Stimulated activated naive CD8-positive, alpha-beta T cell treated with anti-CD3 and anti-CD28 coated beads, Interleukin-15, amount 100 ng/mL, for 72 hours (primary cell): ENCODE results near the gene SNX22.
"Not testable (repeated sequence)": the region's sequence is repeated elsewhere in the genome, so short reads cannot be mapped to it uniquely, and the experiment has no call there.

ENCODE experiments used
- ATAC-seq: fragments of 150-1000 bp; cut with Tn5 transposase; 2 replicates; pipeline ENCODE4 v1.10.0; 2021; ENCODE audit warnings: mild to moderate bottlenecking, moderate library complexity
- DNase-seq, 2 donors: peaks; one replicate each; pipeline ENCODE4 v3.0.0; 2021 to 2022
- H3K27ac Mint-ChIP-seq, 2 donors: one replicate each; pipeline ENCODE4 v1.8.0; 2022; ENCODE audit warnings: mild to moderate bottlenecking in 2 of 2, mixed read lengths in 2 of 2, moderate library complexity in 2 of 2
- H3K27me3 Mint-ChIP-seq: one replicate; pipeline ENCODE4 v1.8.0; 2022; ENCODE audit warnings: mixed read lengths
- H3K4me1 Mint-ChIP-seq: one replicate; pipeline ENCODE4 v1.8.0; 2022; ENCODE audit warnings: mild to moderate bottlenecking, mixed read lengths
- H3K4me3 Mint-ChIP-seq, 2 donors: one replicate each; pipeline ENCODE4 v1.8.0; 2022; ENCODE audit warnings: mild to moderate bottlenecking in 2 of 2, mixed read lengths in 2 of 2, moderate library complexity in 1 of 2
- H3K9me3 Mint-ChIP-seq, 2 donors: one replicate each; pipeline ENCODE4 v1.8.0; 2022; ENCODE audit warnings: mixed read lengths in 2 of 2

Gene SNX22

GRCh38 chr15:64151727-64152506 lies at the start of gene SNX22:
TSS of gene SNX22 (plus strand) at chr15:64151731. CDS start at chr15:64151776, 45 bp downstream.
- H3K27ac Mint-ChIP-seq = peak within 1 kb of the TSS in 1 of 2 donors; percentile 57
- ATAC-seq = peak; percentile 29
- peak within 1 kb of the TSS; percentile 82 to 83 for H3K4me3 Mint-ChIP-seq
- no peaks in the 10 kb centered on the region for H3K9me3 Mint-ChIP-seq
- H3K4me1 Mint-ChIP-seq = peaks cover 38% of the 10 kb centered on the region
- peaks cover 21% of the 10 kb centered on the region for H3K27me3 Mint-ChIP-seq
- DNase-seq = peak in 1 of 2 donors; percentile 47

GRCh38 chr15:64102497-64102896 lies 49.0 kb upstream of the SNX22 start:
- Mint-ChIP-seq H3K27me3 (no peaks in the 10 kb centered on the region), H3K4me3 (no peak overlapping the region), H3K4me1 (peaks cover 32% of the 10 kb centered on the region), H3K9me3 (no peaks in the 10 kb centered on the region), H3K27ac (no peak overlapping the region)
- ATAC-seq (no peak), DNase-seq (no peak)

- no peaks in the 10 kb centered on the region for H3K27me3 Mint-ChIP-seq
- no peak for ATAC-seq
- H3K9me3 Mint-ChIP-seq = no peaks in the 10 kb centered on the region
- H3K4me1 Mint-ChIP-seq = peaks cover 29% of the 10 kb centered on the region
- H3K4me3 Mint-ChIP-seq = no peak overlapping the region
- H3K27ac Mint-ChIP-seq = no peak overlapping the region
- no peak for DNase-seq
Observed at GRCh38 chr15:64105113-64105704, 46.3 kb upstream of the SNX22 start.

- Mint-ChIP-seq H3K4me1 (peaks cover 45% of the 10 kb centered on the region), H3K9me3 (no peaks in the 10 kb centered on the region), H3K27me3 (no peaks in the 10 kb centered on the region), H3K4me3 (no peak overlapping the region), H3K27ac (no peak overlapping the region)
- DNase-seq = no peak
- no peak for ATAC-seq
Observed at GRCh38 chr15:64107337-64107736, 44.2 kb upstream of the SNX22 start.

GRCh38 chr15:64110108-64110701 lies 41.3 kb upstream of the SNX22 start:
- DNase-seq, H3K4me3 Mint-ChIP-seq, H3K27me3 Mint-ChIP-seq, H3K9me3 Mint-ChIP-seq, ATAC-seq: not testable (repeated sequence)
- Mint-ChIP-seq H3K4me1 (peaks cover 50% of the 10 kb centered on the region), H3K27ac (peak overlapping the region in 1 of 2 donors; percentile 27)

GRCh38 chr15:64110950-64111678 lies 40.4 kb upstream of the SNX22 start:
- Mint-ChIP-seq H3K27ac (peak overlapping the region; percentile 12 to 63), H3K4me3 (no peak overlapping the region)
- ATAC-seq = peak; percentile 43

GRCh38 chr15:64111679-64112050 lies 39.9 kb upstream of the SNX22 start:
- ATAC-seq (no peak), DNase-seq (no peak)
- H3K4me1 Mint-ChIP-seq = peaks cover 41% of the 10 kb centered on the region
- H3K9me3 Mint-ChIP-seq = no peaks in the 10 kb centered on the region
- peak overlapping the region in 1 of 2 donors; percentile 39 for H3K27ac Mint-ChIP-seq
- H3K4me3 Mint-ChIP-seq = no peak overlapping the region
- H3K27me3 Mint-ChIP-seq = no peaks in the 10 kb centered on the region

More at GRCh38 chr15:64110950-64111678, 40.4 kb upstream of the SNX22 start:
- Mint-ChIP-seq H3K4me1 (peaks cover 46% of the 10 kb centered on the region), H3K9me3 (no peaks in the 10 kb centered on the region), H3K27me3 (no peaks in the 10 kb centered on the region)
- DNase-seq = no peak

- Mint-ChIP-seq H3K4me1 (peaks cover 36% of the 10 kb centered on the region), H3K27me3 (no peaks in the 10 kb centered on the region), H3K27ac (peak overlapping the region; percentile 39 to 87), H3K9me3 (no peaks in the 10 kb centered on the region), H3K4me3 (no peak overlapping the region)
- DNase-seq (no peak), ATAC-seq (no peak)
Observed at GRCh38 chr15:64112073-64112772, 39.3 kb upstream of the SNX22 start.

GRCh38 chr15:64112904-64113303 lies 38.6 kb upstream of the SNX22 start:
- H3K9me3 Mint-ChIP-seq = no peaks in the 10 kb centered on the region
- H3K27ac Mint-ChIP-seq = peak overlapping the region in 1 of 2 donors; percentile 88
- peak; percentile 75 for ATAC-seq
- no peak overlapping the region for H3K4me3 Mint-ChIP-seq
- peaks cover 36% of the 10 kb centered on the region for H3K4me1 Mint-ChIP-seq
- no peaks in the 10 kb centered on the region for H3K27me3 Mint-ChIP-seq
- DNase-seq = no peak

- ATAC-seq (no peak), DNase-seq (no peak)
- Mint-ChIP-seq H3K4me3 (no peak overlapping the region), H3K27ac (peak overlapping the region in 1 of 2 donors; percentile 91), H3K27me3 (no peaks in the 10 kb centered on the region), H3K4me1 (no peaks in the 10 kb centered on the region), H3K9me3 (no peaks in the 10 kb centered on the region)
Observed at GRCh38 chr15:64117759-64118487, 33.6 kb upstream of the SNX22 start.

- H3K27me3 Mint-ChIP-seq, DNase-seq, H3K4me3 Mint-ChIP-seq, ATAC-seq, H3K4me1 Mint-ChIP-seq, H3K9me3 Mint-ChIP-seq: not testable (repeated sequence)
- peak overlapping the region in 1 of 2 donors; percentile 78 for H3K27ac Mint-ChIP-seq
Observed at GRCh38 chr15:64120322-64120721, 31.2 kb upstream of the SNX22 start.

- ATAC-seq (no peak), DNase-seq (no peak)
- Mint-ChIP-seq H3K9me3 (no peaks in the 10 kb centered on the region), H3K27me3 (no peaks in the 10 kb centered on the region), H3K4me3 (no peak overlapping the region), H3K4me1 (no peaks in the 10 kb centered on the region), H3K27ac (no peak overlapping the region)
Observed at GRCh38 chr15:64121614-64122013, 29.9 kb upstream of the SNX22 start.

GRCh38 chr15:64122444-64122843 lies 29.1 kb upstream of the SNX22 start:
- H3K9me3 Mint-ChIP-seq = no peaks in the 10 kb centered on the region
- H3K27me3 Mint-ChIP-seq = no peaks in the 10 kb centered on the region
- no peak overlapping the region for H3K27ac Mint-ChIP-seq
- DNase-seq (no peak), ATAC-seq (no peak)
- H3K4me1 Mint-ChIP-seq = no peaks in the 10 kb centered on the region
- no peak overlapping the region for H3K4me3 Mint-ChIP-seq

GRCh38 chr15:64122936-64123351 lies 28.6 kb upstream of the SNX22 start:
- no peaks in the 10 kb centered on the region for H3K4me1 Mint-ChIP-seq
- no peak for ATAC-seq
- H3K4me3 Mint-ChIP-seq = no peak overlapping the region
- DNase-seq = no peak
- H3K27ac Mint-ChIP-seq = no peak overlapping the region
- no peaks in the 10 kb centered on the region for H3K27me3 Mint-ChIP-seq
- H3K9me3 Mint-ChIP-seq = no peaks in the 10 kb centered on the region
